Central memory CD4-positive, alpha-beta T cell (primary cell): ENCODE measurements around the gene MAPK4.
"Not testable (repeated sequence)": the region's sequence is repeated elsewhere in the genome, so short reads cannot be mapped to it uniquely, and the experiment has no call there.

ENCODE experiments used
- DNase-seq: peaks from one replicate; pipeline ENCODE4 v3.0.0; 2022

MAPK4 gene

DNA sequence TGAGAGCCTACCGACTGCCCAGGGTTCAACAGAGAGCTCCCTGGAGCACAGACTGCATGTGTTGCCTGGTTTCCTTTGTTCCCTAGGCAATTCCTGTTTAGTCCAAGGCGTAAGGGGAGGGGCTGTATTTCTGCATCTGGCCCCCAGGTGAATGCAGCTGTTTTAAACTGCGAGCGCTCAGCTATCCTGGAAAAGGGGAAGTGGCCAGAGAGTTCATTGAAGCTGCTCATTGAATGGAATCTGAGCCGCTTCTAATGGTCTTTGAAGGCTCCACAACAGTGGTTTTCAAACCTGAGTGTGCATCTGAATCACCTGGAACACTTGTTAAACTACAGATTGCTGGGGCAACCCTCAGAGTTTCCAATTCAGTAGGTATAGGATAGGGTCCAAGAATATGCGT lies 18.1 kb downstream of the MAPK4 start:
- no peak for DNase-seq

DNA sequence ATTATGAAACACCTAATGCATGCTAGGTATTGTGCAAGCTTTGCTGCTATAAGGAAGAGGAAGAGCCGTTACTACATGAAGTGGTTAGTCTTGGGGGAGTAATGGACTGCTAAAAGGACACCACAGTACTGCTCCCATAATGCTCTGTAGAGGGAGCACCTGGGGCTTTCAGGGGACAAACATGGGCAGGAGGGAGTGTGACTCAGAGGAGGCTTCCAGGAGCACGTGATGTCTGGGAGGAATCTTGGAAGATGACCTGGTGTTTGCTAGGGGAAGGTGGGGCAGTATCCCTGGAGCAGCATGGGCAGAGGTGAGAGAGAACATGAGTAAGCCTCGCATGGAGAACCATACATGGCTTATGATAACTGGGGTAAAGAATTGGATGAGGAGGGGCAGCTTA lies 18.8 kb downstream of the MAPK4 start:
- no peak for DNase-seq

DNA sequence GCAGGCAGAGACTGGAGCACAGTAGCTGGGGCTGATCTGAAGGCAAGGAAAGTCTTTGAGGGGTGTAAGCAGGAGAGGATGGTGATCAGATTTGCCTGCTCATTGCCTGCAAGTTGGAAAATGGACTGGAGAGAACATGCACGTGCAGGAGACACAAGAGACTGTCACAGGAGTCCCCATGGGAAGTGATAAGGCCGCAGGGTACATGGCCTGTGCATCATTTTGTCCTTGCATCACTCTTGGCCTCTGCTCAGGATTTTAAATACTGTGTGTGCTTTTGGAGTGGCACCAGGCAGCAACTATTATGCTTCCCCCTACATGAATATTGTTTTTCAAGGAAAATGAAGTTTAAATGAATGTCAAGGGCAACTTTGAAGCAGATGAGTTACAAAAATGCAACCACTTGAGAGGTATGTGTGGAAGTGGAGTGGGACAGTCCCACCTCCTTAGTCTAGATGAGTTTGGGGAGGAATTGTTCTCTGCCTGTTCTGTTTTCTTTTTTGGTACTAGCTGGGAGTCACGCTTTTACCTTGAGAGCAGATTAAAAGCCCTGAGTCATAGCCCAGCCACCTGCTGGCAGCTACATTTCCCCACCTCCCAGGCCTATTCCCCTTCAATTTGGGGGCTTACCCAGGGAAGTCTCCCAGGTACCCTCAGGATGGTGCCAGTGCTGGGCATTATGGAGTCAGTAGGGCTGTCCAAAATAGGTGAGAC lies 19.3 kb downstream of the MAPK4 start:
- no peak for DNase-seq

DNA sequence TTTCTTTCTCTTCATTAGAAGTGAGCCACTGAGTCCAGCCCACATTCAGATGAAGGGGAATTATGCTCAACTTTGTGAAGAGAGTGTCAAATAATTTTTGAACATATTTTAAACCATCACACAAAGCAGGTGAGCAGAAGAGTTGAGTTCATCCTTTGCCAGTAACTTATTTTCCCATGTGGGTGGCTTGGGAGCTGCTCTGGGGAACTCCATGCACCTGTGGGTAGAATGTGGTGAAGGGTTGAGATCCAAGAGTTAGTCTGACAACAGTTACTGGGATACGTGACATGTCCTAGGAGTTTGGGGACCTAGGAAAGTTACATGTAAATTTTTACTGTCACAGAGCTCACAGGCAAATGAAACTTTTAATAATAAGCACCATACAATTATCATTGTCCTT lies 21.6 kb downstream of the MAPK4 start:
- DNase-seq = no peak

DNA sequence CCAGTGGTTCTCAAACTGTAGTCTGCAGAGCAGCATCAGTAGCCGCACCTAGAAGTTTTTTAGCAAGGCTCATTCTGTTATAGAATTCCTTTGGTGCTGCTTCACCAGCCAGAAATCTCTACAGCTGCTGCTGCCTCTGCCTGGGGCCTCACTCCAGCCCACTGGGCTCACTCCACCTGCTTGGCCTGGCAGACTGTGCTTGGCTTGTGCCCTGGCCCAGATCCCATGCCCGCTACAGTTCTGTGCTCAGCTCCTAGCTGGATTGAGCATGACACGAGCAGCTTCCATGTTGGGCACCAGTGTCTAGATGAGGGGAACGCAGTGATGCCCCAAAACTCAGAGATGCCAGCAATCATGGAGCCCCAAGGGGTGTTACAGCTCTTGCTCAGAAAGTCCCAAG lies 22.6 kb downstream of the MAPK4 start:
- no peak for DNase-seq

DNA sequence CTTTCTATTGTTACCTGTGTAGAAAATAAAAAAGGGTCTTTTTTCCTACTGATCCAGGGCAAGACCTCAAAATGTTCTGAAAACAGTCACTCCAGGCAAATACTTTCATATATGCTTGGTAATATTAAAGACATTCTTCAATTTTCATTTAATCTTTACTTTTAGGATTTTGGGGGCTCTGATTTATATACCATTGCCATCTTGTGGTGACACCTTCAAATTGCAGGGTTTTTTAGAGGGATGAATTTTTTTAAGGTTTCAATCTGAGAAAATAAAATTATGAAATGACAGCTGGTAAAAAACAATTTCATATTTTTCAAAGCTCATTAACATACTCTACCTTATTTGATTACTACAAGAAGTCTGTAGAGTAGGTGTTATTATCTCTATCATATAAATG lies 26.8 kb downstream of the MAPK4 start:
- no peak for DNase-seq

DNA sequence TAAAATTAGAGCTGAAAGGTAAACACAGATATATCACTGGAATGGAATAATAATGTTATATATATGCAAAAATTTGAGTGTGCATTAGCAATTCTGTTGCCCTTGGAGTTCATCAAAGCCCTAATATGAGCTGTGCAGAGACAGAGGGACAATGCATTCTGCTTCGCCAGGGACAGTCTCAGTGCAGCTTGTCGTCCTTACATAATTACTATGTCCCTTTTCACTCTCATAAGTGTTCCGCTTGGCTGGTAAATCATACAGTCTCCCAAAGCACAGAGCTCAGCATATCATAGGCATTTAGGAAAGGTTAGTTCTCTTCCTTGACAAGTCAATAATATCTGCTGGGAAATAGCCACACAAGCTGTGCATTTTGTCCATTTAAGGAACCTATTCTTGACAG lies 30.7 kb downstream of the MAPK4 start:
- DNase-seq = no peak

DNA sequence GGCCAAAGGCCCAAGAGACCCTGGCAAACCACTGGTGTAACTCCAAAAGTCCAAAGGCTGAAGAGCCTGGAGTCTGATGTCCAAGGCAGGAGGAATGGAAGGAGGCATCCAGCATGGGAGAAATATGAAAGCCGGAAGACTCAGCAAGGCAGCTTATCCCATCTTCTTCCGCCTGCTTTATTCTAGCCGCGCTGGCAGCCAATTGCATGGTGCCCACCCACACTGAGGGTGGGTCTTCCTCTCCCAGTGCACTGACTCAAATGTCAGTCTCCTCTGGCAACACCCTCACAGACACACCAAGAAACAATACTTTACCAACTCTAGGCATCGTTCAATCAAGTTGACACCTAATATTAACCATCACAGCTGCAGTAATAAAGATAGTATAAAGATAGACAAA lies 34.1 kb downstream of the MAPK4 start:
- no peak for DNase-seq

DNA sequence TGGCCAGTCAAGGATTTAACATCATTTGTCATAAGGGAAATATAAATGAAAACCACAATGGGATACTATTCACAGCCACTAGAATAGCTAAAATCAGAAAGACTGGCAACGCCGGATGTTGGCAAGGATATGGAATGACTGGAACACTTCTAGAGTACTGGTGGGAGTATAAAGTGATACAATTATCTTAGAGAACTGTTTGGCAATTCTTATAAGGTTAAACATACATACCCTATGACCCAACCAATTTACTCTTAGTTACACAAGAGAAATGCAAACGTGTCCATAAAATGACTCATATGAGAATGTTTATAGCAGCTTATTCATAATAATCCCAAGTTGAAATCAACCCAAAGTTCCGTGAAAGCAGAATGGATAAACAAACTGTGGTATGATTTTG lies 35.1 kb downstream of the MAPK4 start:
- DNase-seq = no peak

DNA sequence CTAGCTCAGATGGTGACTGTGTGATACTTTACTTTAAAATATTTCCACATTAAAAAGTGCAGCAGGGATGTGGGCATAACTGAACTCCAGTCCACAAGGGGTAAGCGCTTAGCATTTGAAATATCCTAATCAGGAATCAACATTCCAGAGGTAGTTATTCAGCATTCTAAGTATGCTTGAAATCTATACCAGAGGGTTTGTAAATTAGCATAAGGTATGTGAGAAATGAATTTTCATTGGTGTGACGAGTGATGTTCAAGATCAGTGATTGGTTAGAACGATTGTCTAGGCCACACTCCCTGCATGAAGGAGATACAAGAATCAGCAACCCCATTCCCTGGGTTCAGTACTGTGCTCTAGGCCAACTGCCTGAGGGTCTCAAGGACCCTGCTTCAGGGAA lies 42.6 kb downstream of the MAPK4 start:
- DNase-seq = no peak

DNA sequence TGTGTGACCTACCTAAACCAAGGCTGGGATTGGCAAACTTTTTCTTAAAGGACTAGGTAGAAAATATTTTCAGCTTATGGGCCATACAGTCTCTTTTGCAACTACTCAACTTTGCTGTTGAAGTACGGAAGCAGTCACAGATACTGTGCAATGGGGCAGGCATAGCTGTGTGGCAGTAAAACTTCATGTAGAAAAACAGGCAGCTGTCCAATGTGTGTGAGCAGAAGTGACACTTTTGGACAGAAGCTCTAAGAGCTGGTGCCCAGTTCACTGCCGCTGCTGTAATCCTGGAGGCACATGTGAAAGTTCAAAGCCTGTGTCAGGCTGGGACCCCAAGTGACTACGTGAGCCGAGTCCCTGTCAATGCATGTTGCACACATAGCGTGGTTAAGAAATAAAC lies 46.7 kb downstream of the MAPK4 start:
- DNase-seq = no peak

DNA sequence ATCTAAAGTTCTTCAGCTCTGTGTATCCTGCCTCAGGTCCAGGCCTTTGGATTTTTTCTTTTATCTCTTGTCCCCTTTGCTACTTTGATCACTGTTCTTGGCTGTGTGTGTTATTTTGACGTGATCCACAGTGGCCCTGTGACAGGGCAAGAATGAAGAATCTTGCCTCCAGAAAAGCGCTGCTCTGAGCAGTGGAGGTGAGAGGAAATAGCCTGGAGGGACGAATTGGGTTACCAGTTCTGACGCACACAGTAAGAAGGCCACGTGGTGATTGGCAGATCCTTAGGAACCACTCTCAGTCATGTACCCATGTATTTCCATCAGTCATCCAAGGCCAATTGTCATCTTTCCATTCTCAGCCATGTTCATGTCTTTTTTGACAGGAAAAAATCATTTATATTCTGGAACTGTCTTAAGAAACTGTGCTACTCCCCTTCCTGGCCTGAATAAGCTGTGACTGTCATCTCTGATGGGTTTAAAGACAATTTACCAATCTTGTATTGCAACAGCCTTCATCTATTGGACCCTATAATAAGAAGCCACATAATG lies 47.6 kb downstream of the MAPK4 start:
- DNase-seq = no peak

DNA sequence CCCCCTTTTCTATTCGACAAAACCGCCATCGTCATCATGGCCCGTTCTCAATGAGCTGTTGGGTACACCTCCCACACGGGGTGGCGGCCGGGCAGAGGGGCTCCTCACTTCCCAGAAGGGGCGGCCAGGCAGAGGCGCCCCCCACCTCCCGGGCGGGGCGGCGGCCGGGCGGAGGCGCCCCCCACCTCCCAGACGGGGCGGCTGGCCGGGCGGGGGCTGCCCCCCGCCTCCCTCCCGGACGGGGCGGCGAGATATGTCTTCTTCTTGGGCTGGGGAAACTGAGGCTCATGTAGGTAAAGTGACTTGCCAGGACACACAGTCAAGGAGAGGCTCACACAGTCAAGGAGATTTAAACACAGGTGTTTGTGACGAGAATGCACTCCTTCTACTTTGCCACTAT lies 49.3 kb downstream of the MAPK4 start:
- DNase-seq = not testable (repeated sequence)

DNA sequence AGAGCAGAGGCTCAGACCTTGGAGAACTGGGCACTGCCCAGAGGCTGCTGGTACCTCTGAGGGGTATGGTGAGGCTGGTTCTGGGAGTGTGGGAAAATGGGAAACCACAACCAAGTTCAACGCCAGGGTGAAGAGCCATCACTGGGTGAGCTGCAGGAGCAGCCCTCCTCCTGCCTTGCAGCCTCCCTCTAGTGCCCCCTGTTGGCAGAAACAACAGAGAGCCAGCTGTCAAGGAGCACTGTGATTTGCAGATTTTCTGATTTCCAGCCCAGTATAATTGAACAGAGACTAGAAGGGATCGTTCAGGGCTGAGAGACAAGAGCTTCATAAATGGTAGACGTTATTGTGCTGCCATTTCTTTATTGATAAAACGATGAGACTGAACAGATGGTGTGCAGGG lies 50.5 kb downstream of the MAPK4 start:
- DNase-seq = no peak

DNA sequence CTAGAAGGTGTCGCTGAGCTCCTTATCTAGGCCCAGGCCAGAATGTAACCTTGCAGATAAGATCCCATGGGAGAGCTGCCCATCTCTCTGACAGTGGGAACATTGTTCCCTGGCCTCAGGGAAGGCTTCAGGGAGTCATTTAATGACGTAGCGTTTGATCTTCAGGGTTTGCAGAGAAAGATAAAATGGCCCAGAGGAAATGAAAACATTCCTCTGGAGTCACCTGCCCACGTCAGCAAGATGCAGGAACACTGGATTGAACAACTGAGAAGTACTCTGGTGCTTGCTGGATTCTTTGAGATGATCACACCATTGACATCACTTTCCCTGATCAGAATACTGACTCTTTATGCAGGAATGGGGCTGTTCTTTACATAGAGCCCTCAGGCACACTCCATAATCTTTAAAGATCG lies 51.6 kb downstream of the MAPK4 start:
- DNase-seq = no peak

DNA sequence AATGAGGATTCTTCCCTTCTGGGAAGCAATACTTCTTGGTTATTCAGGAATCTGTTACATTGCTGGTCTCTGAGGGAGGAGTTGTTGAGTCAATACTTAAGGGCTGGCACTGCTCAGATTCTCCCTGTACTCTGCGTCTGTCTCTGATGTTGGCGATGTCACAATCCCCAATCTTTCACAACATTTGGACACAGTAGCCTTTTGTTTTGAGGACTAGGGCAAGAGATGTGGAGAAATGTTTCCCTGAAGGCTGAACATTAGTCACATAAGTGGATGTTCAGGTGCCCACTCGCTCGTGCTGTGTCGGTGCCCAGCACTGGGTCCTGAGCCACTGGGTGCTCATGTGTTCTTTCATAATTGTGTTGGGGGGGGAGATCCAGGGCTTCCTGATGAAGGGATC lies 55.0 kb downstream of the MAPK4 start:
- DNase-seq = no peak

DNA sequence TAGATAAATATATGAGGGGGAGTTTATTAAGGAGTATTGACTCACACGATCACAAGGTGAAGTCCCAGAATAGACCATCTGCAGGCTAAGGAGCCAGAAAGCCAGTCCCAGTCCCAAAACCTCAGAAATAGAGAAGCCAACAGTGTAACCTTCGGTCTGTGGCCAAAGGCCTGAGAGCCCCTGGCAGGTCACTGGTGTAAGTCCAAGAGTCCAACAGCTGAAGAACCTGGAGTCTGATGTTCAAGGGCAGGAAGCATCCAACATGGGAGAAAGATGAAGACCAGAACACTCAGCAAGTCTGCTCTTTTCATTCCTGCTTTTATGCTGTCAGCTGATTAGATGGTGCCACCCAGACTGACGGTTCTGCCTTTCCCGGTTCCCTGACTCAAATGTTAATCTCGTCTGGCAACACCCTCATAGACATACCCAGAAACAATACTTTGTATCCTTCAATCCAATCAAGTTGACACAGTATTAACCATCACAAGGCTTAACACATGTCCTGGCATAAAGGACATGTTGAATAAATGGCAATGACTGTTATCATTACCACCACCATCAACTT lies 56.7 kb downstream of the MAPK4 start:
- no peak for DNase-seq

DNA sequence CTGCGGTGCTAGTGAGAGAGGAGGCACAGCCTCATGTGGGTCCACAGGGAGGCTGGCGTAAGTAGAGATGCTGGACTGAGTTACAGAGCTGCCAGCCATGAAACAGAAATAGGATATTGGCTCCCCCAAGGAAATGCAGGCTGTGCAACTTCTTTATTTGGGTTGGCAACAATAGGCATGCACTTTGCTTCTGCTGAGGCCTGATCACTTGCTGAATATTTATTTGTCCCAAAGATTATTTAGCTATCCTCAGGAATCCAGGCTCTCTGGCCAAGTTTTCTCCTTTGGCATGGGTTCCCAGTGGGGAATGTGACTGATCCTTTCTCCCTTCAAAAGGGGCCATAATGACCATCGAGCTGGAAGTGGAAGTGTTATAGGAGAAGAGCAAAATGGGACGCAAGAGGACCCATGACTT lies 60.0 kb downstream of the MAPK4 start:
- no peak for DNase-seq

DNA sequence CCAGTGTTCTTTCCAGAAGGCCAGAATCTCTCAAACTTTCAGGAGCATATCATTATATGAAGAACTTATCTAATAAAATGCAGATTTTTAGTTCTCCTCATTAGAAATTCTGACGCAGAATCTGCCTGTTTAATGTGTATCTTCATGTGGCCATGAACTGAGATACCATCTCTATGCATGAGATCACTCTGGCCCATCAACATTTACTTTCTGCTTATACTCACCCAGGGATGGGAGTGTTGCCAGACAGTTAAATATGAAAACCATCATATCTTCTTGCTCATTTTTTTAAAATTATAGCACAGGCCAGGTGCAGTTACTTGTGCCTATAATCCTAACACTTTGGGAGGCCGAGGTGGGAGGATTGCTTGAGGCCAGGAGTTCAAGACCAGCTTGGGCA lies 60.4 kb downstream of the MAPK4 start:
- DNase-seq = no peak

DNA sequence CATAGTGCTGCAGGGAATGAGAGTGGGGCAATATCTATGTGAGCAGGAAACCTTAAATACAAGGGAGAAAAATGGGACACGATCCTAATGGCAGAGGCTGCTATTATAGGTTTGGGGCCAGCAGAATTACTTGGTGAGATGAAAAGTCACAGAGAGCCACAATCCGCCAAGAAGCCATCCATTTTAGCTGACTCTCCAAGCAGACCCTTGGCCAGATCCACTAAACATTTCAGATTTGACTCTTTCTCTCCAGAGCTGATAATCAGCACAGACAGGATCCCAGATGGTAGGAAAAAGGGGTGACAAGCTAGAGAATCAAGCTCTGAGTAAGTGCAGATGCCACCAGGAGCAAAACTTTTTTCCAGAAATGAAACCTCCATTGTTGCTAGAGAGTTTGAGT lies 61.5 kb downstream of the MAPK4 start:
- no peak for DNase-seq

DNA sequence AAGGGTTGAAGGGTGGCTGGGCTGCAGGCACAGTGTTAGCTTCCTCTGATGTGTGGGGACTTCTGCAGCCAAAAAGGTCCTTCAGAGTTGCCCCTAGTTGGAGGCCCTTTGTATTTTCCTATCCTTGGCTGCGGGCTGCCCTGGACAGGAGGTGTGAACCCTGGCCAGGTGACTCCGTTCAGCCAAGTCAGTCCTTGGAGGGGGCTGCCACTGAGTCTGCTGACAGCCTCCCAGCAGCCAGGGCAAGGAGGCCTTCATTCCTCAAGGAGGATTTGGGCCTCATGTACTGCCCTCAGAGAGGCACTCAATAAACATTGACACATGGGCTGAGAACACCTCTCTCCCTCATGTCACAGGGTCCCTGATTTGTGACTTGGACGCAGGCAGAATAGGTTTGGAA lies 62.4 kb downstream of the MAPK4 start:
- DNase-seq = no peak

DNA sequence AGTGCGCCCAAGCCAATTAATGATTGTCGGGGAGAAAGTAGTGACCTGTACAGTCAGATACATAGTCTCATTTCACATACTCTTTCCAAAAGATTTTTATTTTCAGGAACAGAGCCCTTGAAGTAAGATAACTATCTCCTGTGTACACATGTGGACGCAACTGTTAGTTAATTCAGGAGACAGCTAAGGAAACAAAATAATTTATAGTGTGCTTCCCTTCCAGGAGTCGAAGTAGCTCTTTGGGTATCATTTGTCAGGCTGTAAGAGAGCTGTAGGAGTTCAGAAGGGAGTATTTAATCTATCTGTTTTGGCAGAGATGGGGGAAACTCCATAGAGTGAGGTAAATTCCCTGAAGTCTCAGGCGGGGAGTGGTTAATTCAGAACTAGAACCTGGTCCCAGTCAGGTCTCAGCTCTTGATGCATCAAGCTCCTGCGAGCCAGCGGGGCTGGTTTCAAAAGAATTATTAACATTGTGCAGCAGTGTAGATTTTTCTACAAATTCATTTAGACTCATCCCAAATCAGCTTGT lies 63.0 kb downstream of the MAPK4 start:
- no peak for DNase-seq

DNA sequence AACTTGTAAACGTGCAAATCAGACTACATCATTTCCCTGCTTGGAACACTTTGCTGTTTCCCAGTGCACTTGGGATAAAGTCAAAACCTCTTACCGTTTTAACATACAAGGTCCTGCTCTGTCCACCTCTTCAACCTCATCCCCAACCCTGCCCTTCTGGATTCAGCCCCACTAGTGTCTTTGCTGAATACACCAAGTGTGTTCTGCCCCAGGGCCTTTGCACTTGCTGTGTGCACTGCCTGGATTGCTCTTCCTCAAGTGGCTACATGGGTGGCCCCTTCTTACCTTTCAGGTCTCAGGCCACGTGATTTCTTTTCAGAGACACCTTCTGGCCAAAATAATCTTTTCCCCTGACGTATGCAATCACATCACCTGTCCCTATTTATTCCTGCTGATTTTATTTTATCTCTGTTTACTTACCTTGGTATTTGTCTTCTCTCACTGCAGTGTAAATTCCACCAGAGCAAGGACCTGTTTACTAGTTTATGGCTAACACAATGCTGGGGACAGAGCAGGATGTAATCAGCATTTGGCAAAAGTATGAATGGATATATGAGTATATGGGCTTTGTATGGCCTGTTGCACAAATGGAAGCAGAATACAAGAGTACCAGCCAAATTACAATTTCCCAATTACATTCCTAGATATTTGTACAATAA lies 63.9 kb downstream of the MAPK4 start:
- no peak for DNase-seq

DNA sequence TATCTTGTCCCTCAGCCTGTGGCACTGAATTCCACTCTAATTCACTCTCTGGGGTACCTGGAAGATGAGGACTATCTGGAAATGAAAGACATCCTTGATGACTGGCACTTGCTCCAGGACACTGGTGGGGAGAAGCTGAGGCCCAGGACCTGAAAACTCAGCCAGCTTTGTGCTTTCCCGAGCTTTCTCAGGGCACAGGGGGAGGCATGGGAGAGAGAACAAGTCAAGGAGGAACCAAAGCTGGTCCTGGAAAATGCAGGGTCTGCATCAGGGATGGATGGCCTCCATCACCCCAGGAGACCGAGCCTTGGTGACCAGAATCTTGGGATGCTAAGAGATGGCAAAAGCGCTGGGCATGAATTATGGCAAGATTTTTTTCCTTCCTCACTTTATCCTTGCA lies 65.1 kb downstream of the MAPK4 start:
- no peak for DNase-seq
